ENCODE measurements around the gene SPANXN4. TPM values are rescaled to one million over a fixed set of nuclear protein-coding genes. Genes with fewer than 3 reads are reported as not detected.

The SPANXN4 gene
- total and polyA plus RNA-seq, 2 of the 4 experiments (the other 2 are of a cell fraction), result not detected

GRCh38 chrX:143081231-143081630, 55.5 kb downstream of the SPANXN4 start:
- no TSS peak for BruUV-seq (replicated peaks)

More at GRCh38 chrX:143081231-143081630, 55.5 kb downstream of the SPANXN4 start:
- no peak for TF ChIP-seq CTCF (conservative IDR thresholded peaks at IDR 0.05; ENCODE audit: low read depth, low read length)
- no peak for TF ChIP-seq ELK1 (IDR thresholded peaks at IDR 0.05; ENCODE audit: borderline replicate concordance, low read depth, low read length)
- TF ChIP-seq MXI1 (IDR thresholded peaks at IDR 0.05; ENCODE audit: borderline replicate concordance, low read depth, low read length), result no peak
- TF ChIP-seq MAFK (IDR thresholded peaks at IDR 0.05; ENCODE audit: low read depth, low read length), result no peak
- no peak for TF ChIP-seq CEBPB (IDR thresholded peaks at IDR 0.05; ENCODE audit: low read depth, low read length)
- TF ChIP-seq MAZ (IDR thresholded peaks at IDR 0.05; ENCODE audit: borderline replicate concordance, low read depth, low read length), result no peak
- TF ChIP-seq USF2 (IDR thresholded peaks at IDR 0.05; ENCODE audit: low read depth, low read length), result no peak
- no peak for TF ChIP-seq RAD21 (IDR thresholded peaks at IDR 0.05; ENCODE audit: low read length)
- TF ChIP-seq POLR2A (IDR thresholded peaks at IDR 0.05; ENCODE audit: low read depth, low read length), result no peak
- no peak for TF ChIP-seq SMC3 (IDR thresholded peaks at IDR 0.05; ENCODE audit: low read depth, low read length)
- no peak for TF ChIP-seq BHLHE40 (IDR thresholded peaks at IDR 0.05; ENCODE audit: low read depth, low read length)
- no peak for TF ChIP-seq NFE2L2 (IDR thresholded peaks at IDR 0.05; ENCODE audit: low read depth, low read length)
- no peak for TF ChIP-seq CHD1 (IDR thresholded peaks at IDR 0.05; ENCODE audit: low read depth, low read length)
- TF ChIP-seq RCOR1 (IDR thresholded peaks at IDR 0.05; ENCODE audit: insufficient replicate concordance, low read length), result no peak
- TF ChIP-seq FOS (IDR thresholded peaks at IDR 0.05; ENCODE audit: low read depth, low read length), result no peak
- no peak for TF ChIP-seq RFX5 (IDR thresholded peaks at IDR 0.05; ENCODE audit: low read depth, low read length)
- Histone ChIP-seq H2AK9ac (replicated peaks; ENCODE audit: low read depth, low read length, poor library complexity) (no peak overlapping the region), H3K27me3 (ENCODE audit: control insufficient read depth, insufficient read depth, low read length) (no peaks in the 10 kb centered on the region), H2AFZ (replicated peaks; ENCODE audit: low read length, poor library complexity) (no peak overlapping the region), H4K20me1 (ENCODE audit: insufficient read depth, low read length) (no peaks in the 10 kb centered on the region), H3K9me3 (ENCODE audit: control insufficient read depth, insufficient read depth, low read length) (peaks cover 2% of the 10 kb centered on the region; the same call in 1 of the 2 replicates), H4K8ac (ENCODE audit: low read depth in 2 of 2, low read length in 2 of 2) (no peak overlapping the region), H3K4me3 (ENCODE audit: insufficient read depth, low read depth, low read length) (no peak overlapping the region), H3K4me1 (ENCODE audit: control insufficient read depth, insufficient read depth, low read length) (no peaks in the 10 kb centered on the region), H2BK120ac (ENCODE audit: low read depth, low read length) (no peak overlapping the region), H3K27ac (ENCODE audit: insufficient read depth, low read length) (no peak overlapping the region), H3K4ac (ENCODE audit: low read depth, low read length) (no peak overlapping the region), H4K91ac (ENCODE audit: insufficient read depth, low read depth, low read length) (no peak overlapping the region), H2BK20ac (ENCODE audit: low read depth, low read length) (no peak overlapping the region), H3K14ac (replicated peaks; ENCODE audit: low read depth, low read length) (no peak overlapping the region), H3K79me1 (ENCODE audit: low read depth in 1 of 2, low read length in 2 of 2) (no peaks in the 10 kb centered on the region), H3K56ac (ENCODE audit: extremely low read depth, insufficient read depth, low read length) (no peak overlapping the region), H2AK5ac (ENCODE audit: low read depth, low read length) (no peak overlapping the region), H2BK15ac (ENCODE audit: low read depth, low read length) (no peak overlapping the region), H3K23ac (ENCODE audit: low read depth, low read length) (no peak overlapping the region), H3K9ac (ENCODE audit: low read depth, low read length) (no peak overlapping the region), H4K5ac (ENCODE audit: low read depth, low read length) (no peak overlapping the region), H3K18ac (ENCODE audit: low read depth, low read length) (no peak overlapping the region), H3K9me1 (ENCODE audit: insufficient read depth, low read length) (no peaks in the 10 kb centered on the region), H3K4me2 (ENCODE audit: low read depth, low read length) (no peak overlapping the region), H2BK5ac (ENCODE audit: low read depth, low read length, poor library complexity, severe bottlenecking) (no peak overlapping the region), H3K36me3 (ENCODE audit: control insufficient read depth, insufficient read depth, low read length) (no peaks in the 10 kb centered on the region)
- 60% methylated on average over 1 of the region's 3 CpGs; no CpG with 5 or more reads in 1 of the 2 experiments for WGBS, 2 experiments (ENCODE audit: extremely low coverage in 2 of 2, insufficient read length in 1 of 2)
- POLR2A ChIA-PET (ENCODE audit: unreplicated experiment), result no interaction called here
- dilution Hi-C loops (cut with HindIII; ENCODE audit: low sequenced_read_pairs, unreplicated experiment), result no loop called here
- intact Hi-C loops (cut with micrococcal nuclease), result no loop called here
- no peak for DNase-seq
- in situ Hi-C loops (cut with MboI; ENCODE audit: low sequenced_read_pairs), result no loop called here
- ATAC-seq (ENCODE audit: low read depth), result no peak
- CTCF ChIA-PET, result no interaction called here

Data from IMR-90 (cell line).